Endodermal cell (in vitro differentiated cells): ENCODE data around the gene MAJIN. TPM values are rescaled to one million over a fixed set of nuclear protein-coding genes. Genes with fewer than 3 reads are reported as not detected.

Experiments
- DNase-seq: peaks from one replicate; pipeline ENCODE4 v3.0.0-alpha.2; 2017
- H3K27ac ChIP-seq: 2 replicates; pipeline ENCODE4 v1.5.1; 2013; ENCODE audit warnings: mild to moderate bottlenecking, low read depth, low read length, moderate library complexity
- H3K27me3 ChIP-seq: 2 replicates; pipeline ENCODE4 v1.6.1; 2013; ENCODE audit warnings: mild to moderate bottlenecking, low read length, moderate library complexity; ENCODE audit not compliant: insufficient read depth, control insufficient read depth, poor library complexity, severe bottlenecking
- H3K36me3 ChIP-seq: 2 replicates; pipeline ENCODE4 v1.7.0; 2013; ENCODE audit warnings: mild to moderate bottlenecking, low read length, moderate library complexity; ENCODE audit not compliant: control insufficient read depth, insufficient read depth
- H3K4me1 ChIP-seq: one replicate; pipeline ENCODE4 v1.7.0; 2013; ENCODE audit warnings: low read length; ENCODE audit not compliant: control insufficient read depth, insufficient read depth
- H3K4me3 ChIP-seq: 2 replicates; pipeline ENCODE4 v1.5.1; 2013; ENCODE audit warnings: mild to moderate bottlenecking, low read length, moderate library complexity
- H3K9ac ChIP-seq: 2 replicates; pipeline ENCODE4 v1.6.1; 2013; ENCODE audit warnings: mild to moderate bottlenecking, low read length, moderate library complexity; ENCODE audit not compliant: poor library complexity, severe bottlenecking; ENCODE audit errors: extremely low read depth
- H3K9me3 ChIP-seq: 2 replicates; pipeline ENCODE4 v1.6.1; 2013; ENCODE audit warnings: mild to moderate bottlenecking, low read length, moderate library complexity; ENCODE audit not compliant: control insufficient read depth
- H3K27ac Mint-ChIP-seq: 2 replicates; pipeline ENCODE4 v1.8.0; 2020; ENCODE audit warnings: mixed read lengths
- H3K27me3 Mint-ChIP-seq: 2 replicates; pipeline ENCODE4 v1.8.0; 2021; ENCODE audit warnings: mild to moderate bottlenecking, mixed read lengths; ENCODE audit not compliant: insufficient read depth
- H3K36me3 Mint-ChIP-seq: 2 replicates; pipeline ENCODE4 v1.8.0; 2020; ENCODE audit warnings: low read depth, mixed read lengths
- H3K4me1 Mint-ChIP-seq: 2 replicates; pipeline ENCODE4 v1.8.0; 2020; ENCODE audit warnings: mixed read lengths
- H3K4me3 Mint-ChIP-seq: 2 replicates; pipeline ENCODE4 v1.8.0; 2020; ENCODE audit warnings: mild to moderate bottlenecking, moderate library complexity, mixed read lengths
- H3K9me3 Mint-ChIP-seq: 2 replicates; pipeline ENCODE4 v1.8.0; 2020; ENCODE audit warnings: mild to moderate bottlenecking, mixed read lengths
- WGBS, 2 experiments: methylation state at CpG; one replicate each; pipeline versions ENCODE4 v1.1.5 to v1.1.7; 2013; ENCODE audit warnings: missing lambda C conversion rate in 2 of 2, mixed read lengths in 1 of 2; ENCODE audit not compliant: insufficient coverage in 1 of 2, insufficient read length in 1 of 2; 5-methylcytosine and 5-hydroxymethylcytosine counted together
- total RNA-seq, 2 donors: library from RNA; stranded (reverse); fragmentation: NEBNext Ultra II Directional in 1 of 2; extraction: Animal tissue kit (Norgen Biotek cat#: 25700) in 1 of 2; gene quantifications; 2 replicates in 1 of 2; 3 replicates in 1 of 2; pipeline ENCODE4 v1.2.1, GENCODE V29; 2021
- TF ChIP-seq, protein P1 (sequence below): fragments of 200-600 bp; sonication (generic); conservative IDR thresholded peaks from 2 replicates; pipeline ENCODE4 v1.5.0; 2021; ENCODE audit warnings: antibody characterized with exemption, mild to moderate bottlenecking

The MAJIN gene
- total RNA-seq, 2 donors from 2014 or later = not detected

- Histone ChIP-seq H3K9ac (no peak overlapping the region), H3K36me3 (no peaks in the 10 kb centered on the region), H3K4me1 (no peaks in the 10 kb centered on the region), H3K27me3 (peaks cover 2% of the 10 kb centered on the region), H3K27ac (no peak overlapping the region), H3K4me3 (no peak overlapping the region), H3K9me3 (no peaks in the 10 kb centered on the region)
- no peaks in the 10 kb centered on the region for H3K4me1 Mint-ChIP-seq
- TF ChIP-seq, protein P1, sequence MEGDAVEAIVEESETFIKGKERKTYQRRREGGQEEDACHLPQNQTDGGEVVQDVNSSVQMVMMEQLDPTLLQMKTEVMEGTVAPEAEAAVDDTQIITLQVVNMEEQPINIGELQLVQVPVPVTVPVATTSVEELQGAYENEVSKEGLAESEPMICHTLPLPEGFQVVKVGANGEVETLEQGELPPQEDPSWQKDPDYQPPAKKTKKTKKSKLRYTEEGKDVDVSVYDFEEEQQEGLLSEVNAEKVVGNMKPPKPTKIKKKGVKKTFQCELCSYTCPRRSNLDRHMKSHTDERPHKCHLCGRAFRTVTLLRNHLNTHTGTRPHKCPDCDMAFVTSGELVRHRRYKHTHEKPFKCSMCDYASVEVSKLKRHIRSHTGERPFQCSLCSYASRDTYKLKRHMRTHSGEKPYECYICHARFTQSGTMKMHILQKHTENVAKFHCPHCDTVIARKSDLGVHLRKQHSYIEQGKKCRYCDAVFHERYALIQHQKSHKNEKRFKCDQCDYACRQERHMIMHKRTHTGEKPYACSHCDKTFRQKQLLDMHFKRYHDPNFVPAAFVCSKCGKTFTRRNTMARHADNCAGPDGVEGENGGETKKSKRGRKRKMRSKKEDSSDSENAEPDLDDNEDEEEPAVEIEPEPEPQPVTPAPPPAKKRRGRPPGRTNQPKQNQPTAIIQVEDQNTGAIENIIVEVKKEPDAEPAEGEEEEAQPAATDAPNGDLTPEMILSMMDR = no peak
- DNase-seq = no peak
- H3K27ac Mint-ChIP-seq = no peak overlapping the region
- H3K36me3 Mint-ChIP-seq = no peaks in the 10 kb centered on the region
- H3K27me3 Mint-ChIP-seq = peaks cover 4% of the 10 kb centered on the region
- no peak overlapping the region for H3K4me3 Mint-ChIP-seq
- H3K9me3 Mint-ChIP-seq = no peaks in the 10 kb centered on the region
- WGBS, 2 experiments = 79 to 88% methylated on average over 2 to 3 of the region's 3 CpGs
Observed at GRCh38 chr11:64959498-64959897, 12.4 kb downstream of the MAJIN start.

DNA sequence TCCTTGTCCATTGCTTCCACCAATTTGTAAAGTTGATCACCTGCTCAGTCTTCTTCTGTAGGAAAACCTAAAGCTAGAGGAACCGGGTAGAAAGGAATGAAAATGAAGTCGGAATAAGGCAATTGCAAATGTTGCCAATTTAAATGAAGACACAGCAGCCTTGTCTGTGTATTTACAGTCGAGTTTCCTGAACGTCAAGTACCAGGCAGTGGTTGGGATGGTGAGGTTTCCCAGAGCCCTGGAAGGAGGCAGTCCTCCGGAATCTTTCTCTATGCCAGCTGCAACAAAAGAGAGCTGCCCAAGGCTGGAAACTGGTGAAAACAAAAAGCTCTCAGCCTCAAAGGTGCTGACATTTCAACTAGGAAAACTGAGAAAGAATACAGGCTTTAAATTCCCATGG lies 17.7 kb downstream of the MAJIN start:
- H3K27me3 ChIP-seq = peaks cover 11% of the 10 kb centered on the region
- H3K27me3 Mint-ChIP-seq = peaks cover 4% of the 10 kb centered on the region
- no peaks in the 10 kb centered on the region for H3K4me1 ChIP-seq
- H3K9ac ChIP-seq = no peak overlapping the region
- no peaks in the 10 kb centered on the region for H3K4me1 Mint-ChIP-seq
- H3K4me3 ChIP-seq = no peak overlapping the region
- H3K9me3 ChIP-seq = no peaks in the 10 kb centered on the region
- WGBS, 2 experiments = 74 to 75% methylated on average over 5 of the region's 5 CpGs
- H3K9me3 Mint-ChIP-seq = no peaks in the 10 kb centered on the region
- no peak overlapping the region for H3K27ac Mint-ChIP-seq
- no peaks in the 10 kb centered on the region for H3K36me3 Mint-ChIP-seq
- no peak for DNase-seq
- TF ChIP-seq, protein P1 = no peak
- no peaks in the 10 kb centered on the region for H3K36me3 ChIP-seq
- H3K27ac ChIP-seq = no peak overlapping the region
- no peak overlapping the region for H3K4me3 Mint-ChIP-seq

DNA sequence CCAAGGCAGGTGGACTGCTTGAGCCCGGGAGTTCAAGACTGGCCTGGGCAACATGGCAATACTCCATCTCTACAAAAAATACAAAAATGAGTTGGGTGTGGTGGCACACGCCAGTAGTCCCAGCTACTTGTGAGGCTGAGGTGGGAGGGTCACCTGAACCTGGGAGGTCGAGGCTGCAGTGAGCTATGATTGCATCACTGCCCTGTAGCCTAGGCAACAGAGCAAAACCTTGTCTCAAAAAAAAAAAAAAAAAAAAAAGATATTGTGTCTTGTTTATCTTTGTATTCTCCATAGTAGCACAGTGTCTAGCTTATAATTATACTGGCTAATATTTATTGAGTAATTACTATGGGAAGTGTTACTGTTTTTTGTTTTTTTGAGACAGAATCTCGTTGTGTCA lies 20.4 kb downstream of the MAJIN start:
- H3K36me3 Mint-ChIP-seq = no peaks in the 10 kb centered on the region
- TF ChIP-seq, protein P1 = no peak
- 86 to 88% methylated on average over 1 to 4 of the region's 4 CpGs for WGBS, 2 experiments

More for the DNA sequence above, 20.4 kb downstream of the MAJIN start:
- Mint-ChIP-seq H3K4me3 (no peak overlapping the region), H3K27me3 (peaks cover 6% of the 10 kb centered on the region), H3K9me3 (no peaks in the 10 kb centered on the region), H3K4me1 (no peaks in the 10 kb centered on the region), H3K27ac (no peak overlapping the region)
- DNase-seq = no peak
- no peak overlapping the region for H3K9ac ChIP-seq
- peaks cover 11% of the 10 kb centered on the region for H3K27me3 ChIP-seq
- H3K27ac ChIP-seq = no peak overlapping the region
- H3K36me3 ChIP-seq = no peaks in the 10 kb centered on the region
- H3K9me3 ChIP-seq = no peaks in the 10 kb centered on the region
- H3K4me1 ChIP-seq = no peaks in the 10 kb centered on the region
- no peak overlapping the region for H3K4me3 ChIP-seq
